ENCODE results near the gene APOL2. TPM values are rescaled to one million over a fixed set of nuclear protein-coding genes. Genes with fewer than 3 reads are reported as not detected.
"Not testable (repeated sequence)": the region's sequence is repeated elsewhere in the genome, so short reads cannot be mapped to it uniquely, and the experiment has no call there.

The APOL2 gene, protein sequence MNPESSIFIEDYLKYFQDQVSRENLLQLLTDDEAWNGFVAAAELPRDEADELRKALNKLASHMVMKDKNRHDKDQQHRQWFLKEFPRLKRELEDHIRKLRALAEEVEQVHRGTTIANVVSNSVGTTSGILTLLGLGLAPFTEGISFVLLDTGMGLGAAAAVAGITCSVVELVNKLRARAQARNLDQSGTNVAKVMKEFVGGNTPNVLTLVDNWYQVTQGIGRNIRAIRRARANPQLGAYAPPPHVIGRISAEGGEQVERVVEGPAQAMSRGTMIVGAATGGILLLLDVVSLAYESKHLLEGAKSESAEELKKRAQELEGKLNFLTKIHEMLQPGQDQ
- total RNA-seq, result 67.0 TPM
- long read RNA-seq, transcript APOL2-202 (5 exons, 2,551 nt), result major isoform, 17 of 21 reads
- long read RNA-seq, partial matches to known transcripts, result 1 of 21 reads
- long read RNA-seq, other reads (novel, unspliced or antisense), result 3 of 21 reads

DNA sequence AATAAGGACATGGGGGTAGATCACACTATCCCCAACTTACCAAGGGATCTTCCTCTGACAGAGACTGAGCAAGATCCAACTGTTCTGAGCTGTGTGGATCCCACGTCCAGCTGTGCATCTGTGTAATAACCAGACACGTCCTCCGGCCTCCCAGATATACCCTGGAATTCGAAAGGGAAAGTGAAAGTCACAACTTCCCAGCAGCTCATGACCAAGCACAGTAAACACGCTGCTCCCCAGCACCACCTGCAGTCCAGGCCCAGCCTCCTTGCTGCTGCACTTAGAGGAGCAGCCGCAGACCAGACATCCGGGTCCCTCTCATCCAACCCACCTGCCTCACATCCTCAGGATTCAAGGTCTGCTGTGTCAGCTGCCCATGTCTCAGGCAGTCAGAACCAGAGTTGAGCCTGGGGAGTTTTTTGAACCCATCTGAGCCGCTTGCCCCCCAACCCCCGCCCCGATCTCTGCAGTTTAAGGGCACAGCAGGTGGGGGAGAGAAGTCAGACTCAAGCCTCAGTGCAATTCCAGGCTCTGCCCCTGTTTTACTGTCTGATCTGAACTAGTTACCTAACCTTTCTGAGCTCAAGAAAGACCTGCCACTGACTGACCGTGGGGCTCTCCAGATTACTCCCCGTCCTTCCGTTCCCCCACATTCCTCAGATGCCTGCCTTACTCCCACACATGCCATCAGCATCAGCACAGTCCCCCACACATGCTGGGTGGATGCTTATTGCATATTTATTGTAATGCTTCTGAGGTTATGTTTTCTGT is at the start of gene APOL2:
Gene APOL2 (minus strand): TSS at position 127 of the 771 bp plus-strand sequence. CDS start 6,365 bp downstream, outside the sequence.
- ATAC-seq (peak; percentile 97), DNase-seq (ENCODE audit: missing footprints) (peak; percentile 94)
- intact Hi-C loops (cut with DNase I), result no loop called here

DNA sequence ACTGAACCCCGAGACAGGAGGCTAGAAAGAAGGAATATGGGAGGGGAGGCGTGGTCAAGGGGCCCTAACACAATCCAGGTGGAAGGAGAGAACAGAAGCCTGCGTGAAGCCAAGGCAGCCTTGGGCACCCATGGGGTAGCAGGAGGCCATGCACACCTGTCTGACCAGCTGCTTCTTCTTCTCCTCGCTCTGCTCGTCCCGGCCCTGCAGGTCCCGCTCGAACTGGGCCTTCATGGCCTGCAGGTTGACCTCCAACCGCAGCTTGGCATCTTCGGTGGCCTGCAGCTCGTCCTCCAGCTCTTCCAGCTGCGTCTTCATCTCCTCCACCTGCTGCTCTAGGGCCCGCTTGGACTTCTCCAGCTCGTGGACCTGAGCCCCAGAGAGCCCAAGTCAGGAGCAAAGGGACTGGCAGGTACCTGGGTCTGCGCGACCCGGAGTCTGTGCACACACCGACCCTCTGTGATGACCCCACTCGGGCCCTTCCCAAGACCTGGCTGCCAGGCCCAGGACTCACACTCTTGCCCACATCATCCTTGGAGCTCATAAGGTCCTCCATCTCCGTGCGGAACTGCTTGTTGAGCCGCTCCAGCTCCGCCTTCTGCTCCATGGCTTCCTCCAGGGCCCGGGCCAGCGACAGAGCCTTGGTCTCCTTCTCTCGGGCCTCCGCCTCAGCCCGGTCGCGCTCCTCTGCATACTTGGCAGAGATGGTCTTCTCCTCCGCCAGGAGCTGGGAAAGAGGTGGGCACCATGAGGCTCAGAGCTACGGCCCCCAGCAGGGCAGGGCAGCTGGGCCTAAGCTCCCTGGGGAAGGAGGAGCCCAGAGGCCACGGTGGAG is 49.5 kb upstream of the APOL2 start:
- DNase-seq (ENCODE audit: missing footprints) (no peak), ATAC-seq (no peak)
- intact Hi-C loops (cut with DNase I), result no loop called here

DNA sequence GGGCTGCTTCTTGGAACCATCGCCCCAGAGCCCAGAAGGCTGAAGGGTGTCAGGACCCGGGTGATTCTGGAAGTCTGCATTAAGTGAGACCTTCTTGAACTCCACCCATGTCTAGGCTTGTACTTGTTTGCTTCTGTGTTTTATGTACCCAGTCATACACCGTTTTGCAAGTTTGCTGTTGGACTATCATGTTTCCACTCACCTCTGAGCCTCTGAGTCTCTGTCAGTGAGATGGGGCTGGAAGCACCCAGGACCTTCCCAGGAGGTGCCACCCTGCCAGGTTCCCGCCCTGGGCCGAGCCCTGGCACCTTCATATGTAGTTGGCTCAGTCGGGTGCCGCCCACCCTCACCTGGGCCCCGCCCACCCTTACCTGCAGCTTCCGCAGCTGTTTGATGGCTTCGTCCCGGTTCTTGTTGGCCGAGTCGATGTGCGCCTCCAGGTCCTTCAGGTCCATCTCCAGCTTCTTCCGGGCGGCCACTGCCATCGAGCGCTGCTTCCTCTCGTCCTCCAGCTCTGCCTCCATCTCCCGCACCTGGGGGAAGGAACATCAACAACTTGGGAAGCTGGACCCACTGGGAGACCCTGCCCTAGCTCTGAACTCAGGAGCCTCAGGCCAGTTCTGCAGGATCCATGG is 48.7 kb upstream of the APOL2 start:
- no peak for ATAC-seq

DNA sequence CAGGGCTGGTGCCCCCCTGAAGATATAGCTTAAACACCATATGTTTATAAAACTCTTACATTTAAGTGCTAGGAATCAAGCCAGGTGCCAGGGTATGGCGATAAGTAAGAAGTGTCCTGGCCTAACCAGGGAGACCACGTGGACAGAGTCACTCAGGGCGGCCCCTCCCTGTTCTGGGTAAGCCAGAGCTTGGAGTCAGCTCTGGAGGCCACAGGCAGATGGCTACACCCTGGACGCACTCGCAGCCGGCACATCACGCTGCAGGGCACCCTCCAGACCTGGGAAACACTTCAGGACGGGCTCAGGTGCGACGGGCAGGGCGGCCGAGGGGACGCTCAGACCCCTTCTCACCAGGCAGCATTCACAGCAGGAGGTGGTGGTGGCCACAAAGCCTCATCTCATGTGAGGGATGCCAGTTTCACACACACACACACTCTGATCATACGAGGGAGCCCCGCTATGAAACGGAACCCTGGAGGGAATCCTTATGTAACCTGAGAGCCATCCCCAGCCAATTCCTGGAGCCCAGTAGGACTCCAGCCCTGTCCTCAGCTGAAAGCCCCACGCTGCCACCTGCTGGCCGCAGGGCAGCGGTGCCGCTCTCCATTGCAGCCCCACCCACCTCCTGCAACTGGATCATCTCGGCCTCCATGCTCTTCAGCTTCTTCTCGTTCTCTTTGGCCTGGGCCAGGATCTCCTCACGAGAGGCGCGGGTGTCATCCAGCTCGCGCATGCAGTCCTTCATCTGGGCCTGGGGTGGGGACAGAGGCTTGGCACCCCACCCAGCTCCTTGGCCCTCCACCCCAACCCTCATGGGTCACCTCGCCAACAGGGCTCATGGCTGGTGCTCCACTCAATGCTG is 47.0 kb upstream of the APOL2 start:
- intact Hi-C loops (cut with DNase I), result no loop called here
- DNase-seq (ENCODE audit: missing footprints) (peak; percentile 86), ATAC-seq (peak; percentile 84)

More for the DNA sequence above, 48.7 kb upstream of the APOL2 start:
- intact Hi-C loops (cut with DNase I), result no loop called here
- no peak for DNase-seq (ENCODE audit: missing footprints)

DNA sequence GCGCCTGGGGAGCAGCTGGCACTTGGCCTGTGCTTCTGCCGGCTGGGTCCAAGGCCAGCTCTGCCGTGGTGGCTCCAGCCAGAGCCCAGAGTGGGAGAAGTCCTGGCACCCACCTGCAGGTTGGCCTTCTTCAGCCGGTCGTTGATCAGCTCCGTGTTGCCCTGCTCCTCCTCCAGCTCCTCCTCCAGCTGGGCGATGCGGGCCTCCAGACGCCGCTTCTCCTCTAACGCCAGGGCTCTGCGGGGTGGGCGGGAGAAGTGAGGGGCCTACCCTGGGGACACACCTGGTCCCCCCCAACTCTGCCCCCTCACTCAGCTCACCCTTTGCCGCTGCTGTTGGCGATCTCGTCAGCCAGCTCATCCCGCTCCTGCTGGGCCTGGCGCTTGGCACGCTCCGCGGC is 46.2 kb upstream of the APOL2 start:
- DNase-seq (ENCODE audit: missing footprints), result no peak
- ATAC-seq, result no peak
- intact Hi-C loops (cut with DNase I), result no loop called here

DNA sequence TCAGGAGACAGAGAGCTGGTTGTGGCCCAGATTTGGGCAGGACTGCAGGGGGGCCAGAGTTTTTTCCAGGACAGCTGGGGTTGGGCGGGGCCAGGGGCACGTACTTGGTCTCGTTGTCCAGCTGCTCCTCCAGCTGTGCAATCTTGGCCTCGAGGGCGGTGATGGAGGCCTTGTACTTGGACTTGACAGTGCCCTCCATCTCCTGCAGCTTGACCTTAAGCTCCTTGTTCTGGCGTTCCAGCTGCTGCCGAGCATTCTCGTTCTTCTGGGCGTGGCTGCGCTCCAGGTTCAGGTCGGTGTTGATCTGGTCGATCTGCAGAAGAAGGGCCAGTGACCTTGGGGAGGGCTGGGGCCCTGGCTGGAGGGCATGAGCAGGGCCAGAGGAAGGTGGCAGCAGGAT is 45.7 kb upstream of the APOL2 start:
- peak; percentile 21 for ATAC-seq
- no peak for DNase-seq (ENCODE audit: missing footprints)
- intact Hi-C loops (cut with DNase I), result no loop called here

DNA sequence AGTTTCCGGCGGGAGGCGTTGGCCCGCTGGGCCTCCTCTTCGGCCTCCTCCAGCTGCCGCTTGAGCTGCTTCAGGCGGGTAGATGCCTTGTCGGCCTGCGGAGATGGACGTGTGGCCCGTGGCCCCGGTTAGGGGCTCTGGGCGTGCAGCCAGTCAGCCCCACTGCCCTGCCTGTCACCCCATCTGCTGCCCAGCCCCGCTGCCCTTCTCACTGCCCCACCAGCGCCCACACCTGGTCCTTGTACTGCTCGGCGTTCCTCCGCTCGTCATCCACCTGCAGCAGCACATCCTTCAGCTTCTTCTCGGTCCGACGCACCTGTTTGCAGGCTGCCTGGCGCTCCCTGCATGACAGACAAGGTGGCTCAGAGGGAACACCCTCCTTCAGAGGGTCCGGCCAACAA is 44.8 kb upstream of the APOL2 start:
- no peak for ATAC-seq
- intact Hi-C loops (cut with DNase I), result no loop called here
- DNase-seq (ENCODE audit: missing footprints), result no peak

DNA sequence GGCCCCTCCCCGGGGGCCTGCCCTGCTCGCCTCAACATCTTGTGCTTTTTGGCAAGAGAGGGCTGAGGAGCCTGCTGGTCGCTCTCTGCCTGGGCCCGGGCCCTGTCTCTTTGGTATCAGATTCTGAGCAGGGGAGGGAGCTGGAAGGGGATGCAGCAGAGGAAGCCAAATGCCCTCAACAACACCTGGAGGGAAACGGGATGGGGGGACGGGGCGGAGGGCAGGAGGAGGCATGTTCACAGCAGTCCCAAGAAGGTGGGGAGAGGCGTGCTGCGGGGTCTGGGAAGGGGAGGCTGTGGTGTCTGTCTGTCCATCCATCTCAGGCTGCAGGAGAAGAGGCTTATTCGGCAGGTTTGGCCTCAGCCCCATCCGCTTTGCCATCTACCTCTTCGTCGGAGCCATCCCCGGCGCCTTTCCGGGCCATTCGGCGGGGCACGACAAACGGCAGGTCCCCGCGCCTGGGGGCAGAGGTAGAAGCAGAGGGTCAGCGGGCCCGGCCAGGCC is 43.1 kb upstream of the APOL2 start:
- intact Hi-C loops (cut with DNase I), result no loop called here
- DNase-seq (ENCODE audit: missing footprints) (no peak), ATAC-seq (peak; percentile 5)

DNA sequence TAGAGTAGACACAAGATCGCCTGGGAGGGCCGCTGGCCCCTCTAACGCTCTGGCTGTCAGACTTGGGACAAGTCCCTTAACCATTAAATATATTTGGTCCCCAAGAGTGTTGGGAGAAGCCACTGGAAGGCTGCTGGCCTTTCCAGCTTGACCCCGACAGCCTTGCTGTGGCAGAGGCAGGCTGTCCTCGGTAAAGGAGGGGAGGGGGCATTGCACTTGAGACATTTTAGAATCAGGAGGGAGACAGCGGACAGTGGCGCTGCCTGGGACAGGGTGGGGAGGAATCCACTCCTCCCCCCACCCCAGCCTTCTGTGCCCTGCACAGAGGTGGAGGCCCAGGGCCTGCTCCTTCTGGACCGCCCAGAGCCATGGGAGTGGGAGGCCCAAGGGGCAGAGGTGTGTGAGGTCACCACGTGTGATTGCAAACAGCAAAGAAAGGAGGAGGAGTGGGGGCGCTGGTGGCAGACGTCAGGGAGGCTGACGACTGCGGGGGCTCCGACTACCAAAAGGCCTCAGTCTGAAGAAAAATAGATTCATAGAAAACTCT is 42.5 kb upstream of the APOL2 start:
- ATAC-seq, result peak; percentile 9
- DNase-seq (ENCODE audit: missing footprints), result no peak
- intact Hi-C loops (cut with DNase I), result no loop called here

DNA sequence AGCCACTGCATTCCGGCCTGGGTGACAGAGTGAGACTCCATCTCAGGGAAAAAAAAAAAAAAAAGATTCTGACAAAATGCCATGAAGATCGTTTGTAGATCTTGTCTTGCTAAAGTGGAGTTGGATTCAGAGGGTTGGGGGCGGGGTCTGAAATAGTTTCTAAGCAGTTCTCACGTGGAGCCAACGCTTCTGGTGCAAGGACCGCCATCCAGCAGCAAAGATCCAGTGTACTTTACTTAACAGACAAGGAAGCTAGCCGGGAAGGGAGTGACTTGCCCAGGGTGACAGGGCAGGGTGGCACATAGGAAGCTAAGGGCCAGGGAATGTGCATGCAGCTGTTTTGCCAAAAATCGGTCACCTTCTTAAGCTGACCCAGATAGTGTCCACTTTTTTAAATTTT is 41.1 kb upstream of the APOL2 start:
- intact Hi-C loops (cut with DNase I), result no loop called here
- DNase-seq (ENCODE audit: missing footprints) (no peak), ATAC-seq (no peak)

DNA sequence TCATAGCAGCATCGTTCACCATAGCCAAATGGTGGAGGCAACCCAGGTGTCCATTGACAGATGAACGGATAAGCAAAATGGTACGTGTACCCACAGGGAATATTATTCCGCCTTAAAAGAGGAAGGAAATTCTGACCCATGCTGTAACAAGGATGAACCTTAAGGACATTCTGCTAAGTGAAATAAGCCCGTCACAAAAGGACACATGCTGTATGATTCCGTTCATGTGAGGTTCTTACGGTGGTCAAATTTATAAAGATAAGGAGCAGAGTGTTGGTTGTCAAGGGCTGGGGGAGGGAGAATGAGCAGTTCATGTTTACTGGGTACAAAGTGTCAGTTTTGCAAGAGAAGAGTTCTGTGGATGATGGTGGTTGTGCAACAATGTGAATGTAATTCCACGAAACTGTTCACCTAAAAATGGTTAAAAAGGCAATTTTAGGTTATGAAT is 39.9 kb upstream of the APOL2 start:
- ATAC-seq, result no peak
- intact Hi-C loops (cut with DNase I), result loop anchor here (5.0 kb wide), 1 partner anchor 82 kb away; no protein-coding TSS in a partner anchor

DNA sequence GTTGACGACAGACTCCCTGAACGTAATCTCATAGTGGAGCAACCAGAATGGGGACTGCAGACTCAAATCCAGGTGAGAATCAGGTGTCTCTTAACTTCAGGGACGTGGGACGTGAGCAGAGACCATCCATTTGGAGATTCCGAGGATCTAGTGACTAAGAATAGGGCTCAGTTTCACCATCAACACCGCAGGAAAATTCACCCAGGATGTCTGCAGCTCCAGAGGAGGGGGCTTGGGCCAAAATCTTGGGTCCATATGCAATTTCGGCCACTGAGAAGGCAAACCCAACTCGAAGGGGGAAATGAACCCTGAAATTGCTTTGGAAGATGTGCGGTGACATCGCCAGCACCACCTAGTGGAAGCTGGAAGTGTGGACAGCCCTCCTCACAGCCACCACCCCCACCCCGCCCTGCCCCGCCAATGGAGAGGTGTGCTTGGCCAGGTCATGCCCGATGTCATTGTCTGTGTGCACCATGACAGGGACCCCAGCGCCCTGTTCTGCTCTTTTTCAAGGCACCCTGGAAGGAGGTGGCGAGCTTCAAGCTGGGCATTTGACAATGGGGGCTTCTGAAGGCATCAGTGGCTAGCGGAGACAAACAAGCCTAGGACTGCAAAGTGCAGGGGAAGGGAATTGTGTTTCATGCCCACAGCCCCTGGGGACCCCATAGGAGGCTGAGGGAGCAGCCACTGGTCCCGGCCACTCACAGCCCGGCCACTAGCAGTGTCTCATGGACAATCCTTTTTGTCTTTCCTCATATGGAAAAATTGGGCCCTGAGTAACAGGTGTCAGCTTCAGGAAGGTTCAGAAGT is 38.4 kb upstream of the APOL2 start:
- peak; percentile 65 for ATAC-seq
- DNase-seq (ENCODE audit: missing footprints), result no peak
- intact Hi-C loops (cut with DNase I), result loop anchor here (5.0 kb wide), 1 partner anchor 80 kb away; no protein-coding TSS in a partner anchor

More for the DNA sequence above, 39.9 kb upstream of the APOL2 start:
- no peak for DNase-seq (ENCODE audit: missing footprints)

DNA sequence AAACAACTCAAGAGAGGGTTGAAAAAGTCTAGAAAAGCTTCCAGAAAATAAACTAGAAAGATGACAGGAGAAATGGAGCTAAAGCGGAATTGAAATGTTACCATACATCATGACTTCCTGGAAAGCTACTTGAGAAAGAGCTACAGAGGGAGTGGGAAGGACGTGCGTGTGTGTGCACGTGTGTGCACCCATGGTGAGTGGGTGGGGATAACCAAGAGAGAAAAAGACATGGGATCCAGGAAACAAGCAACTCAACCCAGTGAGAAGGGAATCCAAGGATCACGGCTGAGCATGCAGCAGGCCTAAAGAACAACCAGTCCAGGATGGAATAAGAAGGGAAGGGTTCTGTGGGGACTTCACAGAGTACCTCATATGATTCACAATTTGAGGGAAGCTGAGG is 35.2 kb upstream of the APOL2 start:
- DNase-seq (ENCODE audit: missing footprints) (no peak), ATAC-seq (no peak)
- intact Hi-C loops (cut with DNase I), result no loop called here

DNA sequence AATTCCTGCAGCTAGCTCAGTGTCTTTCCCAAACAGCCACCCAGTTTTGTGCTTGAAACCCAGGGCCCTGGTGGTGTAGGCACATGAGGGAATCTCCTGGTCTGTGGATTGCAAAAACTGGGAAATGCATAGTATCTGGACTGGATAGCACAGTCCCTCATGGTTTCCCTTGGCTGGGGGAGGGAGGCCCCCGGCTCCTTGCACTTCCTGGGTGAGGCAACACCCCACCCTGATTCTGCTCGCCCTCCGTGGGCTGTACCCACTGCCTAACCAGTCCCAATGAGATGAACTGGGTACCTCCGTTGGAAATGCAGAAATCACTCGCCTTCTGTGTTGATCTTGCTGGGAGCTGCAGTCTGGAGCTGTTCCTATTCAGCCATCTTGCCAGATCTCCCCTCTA is 32.6 kb upstream of the APOL2 start:
- ATAC-seq, result not testable (repeated sequence)

DNA sequence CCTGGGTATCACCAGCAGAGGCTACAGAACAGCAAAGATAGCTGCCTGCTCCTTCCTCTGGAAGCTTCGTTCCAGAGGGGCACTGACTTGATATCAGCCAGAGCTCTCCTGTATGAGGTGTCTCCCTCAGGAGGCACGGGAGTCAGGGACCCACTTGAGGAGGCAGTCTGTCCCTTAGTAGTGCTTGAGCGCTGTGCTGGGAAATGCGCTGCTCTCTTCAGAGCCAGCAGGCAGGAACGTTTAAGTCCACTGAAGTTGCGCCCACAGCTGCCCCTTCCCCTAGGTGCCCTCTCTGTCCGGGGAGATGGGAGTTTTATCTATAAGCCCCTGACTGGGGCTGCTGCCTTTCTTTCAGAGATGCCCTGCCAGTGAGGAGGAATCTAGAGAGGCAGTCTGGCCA is 31.9 kb upstream of the APOL2 start:
- intact Hi-C loops (cut with DNase I); DNase-seq (ENCODE audit: missing footprints); ATAC-seq: not testable (repeated sequence)

More for the DNA sequence above, 32.6 kb upstream of the APOL2 start:
- intact Hi-C loops (cut with DNase I); DNase-seq (ENCODE audit: missing footprints): not testable (repeated sequence)

DNA sequence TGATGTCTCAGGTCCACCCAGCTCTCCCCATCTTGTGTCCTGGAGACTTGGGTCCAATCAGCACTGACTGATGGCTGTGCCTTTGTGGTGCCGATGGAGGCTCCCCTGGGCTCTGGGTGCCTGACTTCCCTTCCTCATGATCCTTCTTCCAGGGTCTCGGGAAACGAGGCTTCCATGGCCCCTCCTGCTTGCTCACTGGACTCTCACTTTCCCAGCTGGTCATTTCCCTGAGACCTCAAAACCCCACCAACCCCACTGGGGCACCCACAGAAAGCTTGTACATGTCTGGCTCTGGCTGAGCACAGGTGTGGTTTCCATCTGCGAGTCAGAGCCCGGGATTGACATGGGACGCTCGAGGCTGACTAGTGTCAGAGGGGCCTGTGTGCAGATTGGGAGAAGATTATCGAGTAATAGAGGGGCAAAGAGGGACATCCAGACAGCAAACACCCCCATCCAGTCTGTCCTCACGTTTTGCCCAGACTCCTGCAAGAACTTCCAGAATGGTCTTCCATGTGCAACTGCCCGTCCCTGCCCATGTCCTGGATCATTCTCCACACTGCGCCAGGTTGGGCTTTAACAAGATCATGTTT is 28.7 kb upstream of the APOL2 start:
- intact Hi-C loops (cut with DNase I), result loop anchor here (5.0 kb wide), 1 partner anchor 121 kb away; no protein-coding TSS in a partner anchor
- ATAC-seq, result no peak
- no peak for DNase-seq (ENCODE audit: missing footprints)
